Left ventricle myocardium superior (tissue), 1 donor: Measurements from ENCODE around the gene ARHGEF1. TPM values are rescaled to one million over a fixed set of nuclear protein-coding genes. Genes with fewer than 3 reads are reported as not detected.

Experiments
- ATAC-seq: fragments of 200-7000 bp; cut with Tn5 transposase; one replicate; pipeline ENCODE4 v1.9.1; 2020; ENCODE audit warnings: mild to moderate bottlenecking, moderate library complexity
- DNase-seq: peaks from one replicate; pipeline ENCODE4 v3.0.0-alpha.2; 2020
- intact Hi-C: fragments of 100-400 bp; cut with micrococcal nuclease; formaldehyde crosslinking; loops from one replicate; pipeline ENCODE4 v1.11.0; 2022
- total RNA-seq: library from RNA; stranded (reverse); fragmentation: NEBNext Ultra II Directional; extraction: Animal tissue kit (Norgen Biotek cat#: 25700); gene quantifications from one replicate; pipeline ENCODE4 v1.2.1, GENCODE V29; 2021
- donor health status: DM: no; HTN: yes; CAD: no; lungs with severe emphysema.

The ARHGEF1 gene
- total RNA-seq, 1 donor from 2014 or later = 26.9 TPM

DNA sequence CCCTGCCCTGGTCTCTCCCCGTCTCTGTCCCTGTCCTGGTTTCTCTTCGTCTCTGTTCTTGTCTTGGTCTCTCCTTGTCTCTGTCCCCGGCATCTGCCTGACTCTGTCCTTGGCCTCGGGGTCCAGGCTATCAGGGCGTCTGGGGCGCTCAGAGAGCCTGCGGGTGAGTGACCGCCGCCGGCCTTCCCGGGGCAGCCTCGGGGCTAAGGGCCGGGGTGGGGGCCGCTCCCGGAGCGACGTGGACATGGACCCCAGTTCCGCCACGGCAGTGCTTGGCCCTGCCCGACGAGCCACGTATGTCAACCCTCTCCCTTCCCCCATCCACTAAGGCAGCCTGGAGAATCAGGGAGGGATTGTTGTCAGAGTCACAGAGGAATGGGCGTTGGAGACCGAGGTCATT is 14.8 kb downstream of the ARHGEF1 start:
- intact Hi-C loops = no loop called here
- DNase-seq (no peak), ATAC-seq (no peak)

DNA sequence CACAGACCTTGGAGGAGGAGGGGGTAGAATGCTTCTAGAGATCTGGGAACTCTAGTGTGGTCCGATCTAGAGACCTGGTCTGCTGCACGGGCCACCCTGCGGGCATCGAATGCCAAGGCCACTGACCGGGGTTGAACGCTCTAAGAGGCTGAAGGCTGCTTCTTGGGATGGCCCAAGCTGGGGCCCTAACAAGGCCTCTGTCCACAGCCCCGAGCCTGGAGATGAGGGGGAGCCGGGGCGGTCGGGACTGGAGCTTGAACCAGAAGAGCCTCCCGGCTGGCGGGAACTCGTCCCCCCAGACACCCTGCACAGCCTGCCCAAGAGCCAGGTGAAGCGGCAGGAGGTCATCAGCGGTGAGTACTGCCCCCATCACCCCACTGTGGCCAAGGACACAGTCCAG is 15.3 kb downstream of the ARHGEF1 start:
- intact Hi-C loops = no loop called here
- ATAC-seq = no peak

DNA sequence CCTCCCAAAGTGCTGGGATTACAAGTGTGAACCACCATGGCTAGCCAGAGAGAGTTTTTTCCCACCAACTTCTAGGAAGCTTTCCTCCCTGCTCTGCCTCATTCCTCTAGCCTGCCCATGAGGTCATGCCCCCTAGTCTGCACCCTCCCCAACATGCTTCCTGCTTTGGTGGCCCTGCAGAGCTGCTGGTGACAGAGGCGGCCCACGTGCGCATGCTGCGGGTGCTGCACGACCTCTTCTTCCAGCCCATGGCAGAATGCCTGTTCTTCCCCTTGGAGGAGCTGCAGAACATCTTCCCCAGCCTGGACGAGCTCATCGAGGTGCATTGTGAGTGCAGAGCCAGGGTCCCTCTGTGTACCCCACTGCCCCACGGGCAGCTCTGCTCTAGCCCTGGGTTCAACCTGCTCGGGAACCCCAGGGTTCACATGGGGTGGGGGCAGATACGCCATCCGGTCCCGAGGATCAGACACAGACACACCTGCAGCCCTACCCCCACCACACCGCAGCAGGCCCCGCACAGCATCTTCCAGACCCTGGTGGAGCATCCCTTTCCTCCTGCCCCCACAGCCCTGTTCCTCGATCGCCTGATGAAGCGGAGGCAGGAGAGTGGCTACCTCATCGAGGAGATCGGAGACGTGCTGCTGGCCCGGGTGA is 18.9 kb downstream of the ARHGEF1 start:
- intact Hi-C loops = no loop called here
- ATAC-seq (no peak), DNase-seq (no peak)

More for the DNA sequence above, 15.3 kb downstream of the ARHGEF1 start:
- DNase-seq = no peak

DNA sequence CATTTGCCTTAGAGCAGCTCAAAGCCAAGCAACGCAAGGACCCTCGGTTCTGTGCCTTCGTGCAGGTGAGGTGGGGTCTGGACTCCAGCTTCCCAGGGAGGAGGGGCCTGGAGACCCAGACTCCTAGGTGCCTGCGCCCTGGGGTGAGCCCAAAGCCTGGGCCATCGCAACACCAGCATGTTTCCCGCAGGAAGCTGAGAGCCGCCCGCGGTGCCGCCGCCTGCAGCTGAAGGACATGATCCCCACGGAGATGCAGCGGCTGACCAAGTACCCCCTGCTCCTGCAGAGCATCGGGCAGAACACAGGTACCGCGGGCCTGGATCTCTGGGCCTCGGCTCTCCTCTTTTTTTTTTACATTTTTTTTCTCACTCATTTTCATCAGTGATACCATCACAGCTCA is 19.6 kb downstream of the ARHGEF1 start:
- intact Hi-C loops = no loop called here
- no peak for DNase-seq
- ATAC-seq = no peak

DNA sequence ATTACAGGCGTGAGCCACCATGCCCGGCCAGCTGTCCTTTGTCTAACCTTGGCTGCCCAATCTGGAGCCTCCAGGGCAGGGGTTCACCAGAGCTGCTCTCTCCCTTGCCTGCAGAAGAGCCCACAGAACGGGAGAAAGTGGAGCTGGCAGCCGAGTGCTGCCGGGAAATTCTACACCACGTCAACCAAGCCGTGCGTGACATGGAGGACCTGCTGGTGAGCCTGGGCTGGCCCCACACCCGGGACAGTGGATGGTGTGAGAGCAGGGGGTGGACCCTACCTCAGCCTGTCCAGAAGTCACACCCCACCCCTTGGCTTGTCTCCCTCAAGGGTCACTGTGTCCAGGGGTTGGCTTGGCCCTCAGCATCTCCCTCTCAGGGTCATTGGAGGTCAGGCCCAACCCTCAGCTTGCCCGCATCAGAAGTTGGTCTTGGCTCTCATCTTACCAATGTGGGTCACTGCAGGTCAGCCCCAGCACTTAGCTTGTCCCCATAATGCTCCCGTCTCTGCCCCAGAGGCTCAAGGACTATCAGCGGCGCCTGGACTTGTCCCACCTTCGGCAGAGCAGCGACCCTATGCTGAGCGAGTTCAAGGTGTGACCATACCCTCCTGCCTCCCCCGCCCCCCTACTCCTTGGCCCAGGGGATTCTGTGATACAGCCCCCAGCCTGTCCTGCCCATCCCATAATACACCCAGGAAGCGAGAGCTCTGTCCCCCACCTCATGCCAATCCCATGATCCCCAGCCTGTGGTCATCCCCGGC is 20.4 kb downstream of the ARHGEF1 start:
- ATAC-seq = no peak
- intact Hi-C loops = no loop called here
- no peak for DNase-seq

DNA sequence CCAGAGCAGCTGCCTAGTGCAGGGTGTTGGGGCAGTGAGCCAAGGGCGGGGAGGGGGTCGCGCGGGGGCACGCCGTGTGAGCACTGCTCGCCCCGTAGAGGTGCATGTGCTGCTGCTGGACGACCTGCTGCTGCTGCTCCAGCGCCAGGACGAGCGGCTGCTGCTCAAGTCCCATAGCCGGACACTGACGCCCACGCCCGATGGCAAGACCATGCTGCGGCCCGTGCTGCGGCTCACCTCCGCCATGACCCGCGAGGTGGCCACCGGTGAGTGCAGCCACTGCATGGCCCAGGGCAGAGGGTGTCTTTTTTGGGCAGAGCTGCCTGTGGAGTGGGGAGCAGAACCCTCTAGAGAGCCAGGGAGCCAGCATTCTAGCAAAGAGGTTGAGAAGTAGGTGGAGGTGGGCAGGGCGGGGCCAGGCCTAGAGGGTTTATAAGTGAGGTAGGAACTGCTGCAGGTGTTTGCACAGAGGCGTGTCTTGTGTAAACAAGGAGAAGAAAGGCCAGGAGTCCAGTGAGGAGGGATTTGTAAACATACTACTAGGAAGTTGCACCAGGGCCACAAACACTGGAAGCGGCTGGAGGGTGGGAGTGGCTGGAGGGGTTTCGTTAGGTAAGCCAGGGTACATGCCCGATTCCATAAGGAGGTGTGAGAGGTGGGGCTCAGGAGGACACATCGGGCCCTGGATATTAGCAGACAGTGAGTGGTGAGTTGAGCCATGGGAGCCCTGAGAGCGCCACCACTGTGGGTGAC is 21.3 kb downstream of the ARHGEF1 start:
- no peak for ATAC-seq
- DNase-seq = no peak
- intact Hi-C loops = no loop called here

DNA sequence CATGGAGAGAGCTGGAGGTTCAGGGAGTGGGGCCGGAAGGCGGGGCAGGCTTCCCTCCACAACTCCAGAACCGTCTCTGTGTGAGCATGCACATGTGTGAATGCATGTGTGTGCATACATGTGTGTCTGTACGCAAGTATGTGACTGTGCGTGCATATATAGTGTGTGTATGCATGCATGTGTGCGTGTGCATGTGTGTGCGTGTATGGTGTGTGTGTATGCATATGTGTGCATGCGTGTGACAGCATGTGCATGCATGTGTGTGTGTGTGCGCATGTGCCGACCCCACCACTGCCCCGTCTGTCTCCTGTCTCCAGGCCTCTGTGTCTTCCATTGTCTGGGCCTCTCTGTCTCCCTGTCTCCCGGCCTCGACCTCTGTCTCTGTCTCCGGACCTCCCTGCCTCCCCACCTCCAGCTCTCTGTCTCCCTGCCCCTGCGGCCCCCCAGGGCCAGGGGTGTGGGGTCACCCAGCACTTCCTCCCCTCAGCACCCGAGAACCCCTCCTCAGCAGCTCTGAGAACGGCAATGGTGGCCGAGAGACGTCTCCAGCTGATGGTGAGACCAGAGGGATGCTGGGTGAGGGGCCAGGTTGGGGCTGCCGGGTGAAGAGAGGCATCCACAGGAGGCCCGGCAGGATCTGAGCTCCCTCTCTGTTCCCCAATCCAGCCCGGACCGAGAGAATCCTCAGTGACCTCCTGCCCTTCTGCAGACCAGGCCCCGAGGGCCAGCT is 22.5 kb downstream of the ARHGEF1 start:
- intact Hi-C loops = no loop called here
- no peak for ATAC-seq
- no peak for DNase-seq

DNA sequence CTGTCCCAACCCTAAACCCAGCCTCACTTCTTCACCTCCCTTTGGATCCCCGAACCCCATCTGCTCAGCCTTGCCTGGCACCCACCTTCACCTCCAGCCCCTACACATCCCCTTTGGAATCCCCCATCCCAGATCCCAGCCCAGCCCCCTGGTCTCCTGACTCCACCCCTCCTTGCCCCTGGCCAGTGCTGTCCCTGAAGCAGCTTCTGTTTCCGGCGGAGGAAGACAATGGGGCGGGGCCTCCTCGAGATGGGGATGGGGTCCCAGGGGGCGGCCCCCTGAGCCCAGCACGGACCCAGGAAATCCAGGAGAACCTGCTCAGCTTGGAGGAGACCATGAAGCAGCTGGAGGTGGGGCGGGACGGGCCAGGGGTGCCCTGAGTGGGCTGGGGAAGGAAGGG is 23.3 kb downstream of the ARHGEF1 start:
- intact Hi-C loops = no loop called here
- no peak for ATAC-seq
- no peak for DNase-seq

DNA sequence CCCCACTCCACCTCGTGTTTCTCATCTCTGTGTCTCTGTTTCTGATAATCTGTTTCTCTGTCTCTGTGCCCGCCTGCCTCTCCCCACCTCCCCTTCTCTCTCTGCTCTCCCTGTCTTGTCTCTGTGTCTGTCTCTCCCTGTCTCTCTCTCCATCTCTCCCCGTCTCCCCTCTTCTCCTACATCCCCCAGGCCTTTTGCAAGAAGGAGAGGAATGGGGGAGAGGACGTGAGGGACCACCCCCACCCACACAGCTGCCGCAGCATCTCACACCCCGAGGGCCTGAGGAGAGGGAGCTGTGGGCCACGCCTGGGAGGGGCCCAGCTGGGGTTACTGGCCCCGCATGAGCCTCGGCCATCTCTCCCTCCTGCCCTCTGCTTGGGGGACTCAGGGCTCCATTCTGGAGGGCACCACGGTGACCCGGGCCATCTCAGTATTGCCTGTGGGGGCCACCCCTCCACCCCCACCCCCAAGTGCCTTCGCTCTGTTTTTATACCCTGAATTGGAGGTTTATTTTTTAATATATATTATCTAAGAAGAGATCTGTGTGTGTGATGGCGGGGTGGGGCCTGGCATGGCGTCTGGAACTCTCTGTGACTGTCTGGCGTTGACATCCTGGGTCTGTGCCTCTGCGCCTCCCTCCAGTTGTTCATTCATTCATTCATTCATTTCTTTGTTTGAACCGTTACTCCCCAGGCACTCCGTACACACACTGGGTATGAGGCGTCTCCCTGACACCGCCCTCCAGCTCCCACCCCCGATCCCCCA is 24.1 kb downstream of the ARHGEF1 start:
- DNase-seq (no peak), ATAC-seq (no peak)
- intact Hi-C loops = no loop called here

DNA sequence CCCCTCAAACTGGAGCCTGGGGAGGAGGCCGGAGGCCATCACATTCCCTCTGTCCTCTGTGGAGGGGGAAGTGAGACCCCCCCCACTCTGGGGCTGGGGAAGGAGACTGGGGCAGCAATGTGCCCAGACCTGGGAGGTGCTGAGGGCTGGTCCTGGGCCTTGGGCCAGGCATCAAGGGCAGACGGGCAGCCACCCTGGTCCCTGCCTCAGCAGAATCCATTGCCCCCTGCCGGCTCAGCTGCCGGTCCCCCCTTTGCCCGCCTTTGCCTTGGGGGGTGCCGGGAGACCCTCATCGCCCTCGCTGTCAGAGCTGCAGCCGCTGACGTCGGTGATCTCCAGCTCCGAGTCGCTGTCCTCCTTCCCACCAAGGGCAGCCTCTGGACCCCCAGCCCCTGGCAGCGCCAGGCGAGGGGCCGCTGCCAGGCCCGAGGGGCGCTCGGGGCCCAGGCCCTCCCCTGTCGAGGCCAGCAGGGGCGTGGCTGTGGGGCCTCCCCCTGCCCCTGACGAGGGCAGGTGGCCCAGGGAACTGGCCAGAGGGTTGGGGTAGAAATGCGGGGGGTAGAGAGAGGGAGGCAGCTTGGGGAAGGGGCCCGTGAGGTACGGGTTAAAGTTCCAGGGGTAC is 25.1 kb downstream of the ARHGEF1 start:
- ATAC-seq (no peak), DNase-seq (no peak)
- intact Hi-C loops = no loop called here

DNA sequence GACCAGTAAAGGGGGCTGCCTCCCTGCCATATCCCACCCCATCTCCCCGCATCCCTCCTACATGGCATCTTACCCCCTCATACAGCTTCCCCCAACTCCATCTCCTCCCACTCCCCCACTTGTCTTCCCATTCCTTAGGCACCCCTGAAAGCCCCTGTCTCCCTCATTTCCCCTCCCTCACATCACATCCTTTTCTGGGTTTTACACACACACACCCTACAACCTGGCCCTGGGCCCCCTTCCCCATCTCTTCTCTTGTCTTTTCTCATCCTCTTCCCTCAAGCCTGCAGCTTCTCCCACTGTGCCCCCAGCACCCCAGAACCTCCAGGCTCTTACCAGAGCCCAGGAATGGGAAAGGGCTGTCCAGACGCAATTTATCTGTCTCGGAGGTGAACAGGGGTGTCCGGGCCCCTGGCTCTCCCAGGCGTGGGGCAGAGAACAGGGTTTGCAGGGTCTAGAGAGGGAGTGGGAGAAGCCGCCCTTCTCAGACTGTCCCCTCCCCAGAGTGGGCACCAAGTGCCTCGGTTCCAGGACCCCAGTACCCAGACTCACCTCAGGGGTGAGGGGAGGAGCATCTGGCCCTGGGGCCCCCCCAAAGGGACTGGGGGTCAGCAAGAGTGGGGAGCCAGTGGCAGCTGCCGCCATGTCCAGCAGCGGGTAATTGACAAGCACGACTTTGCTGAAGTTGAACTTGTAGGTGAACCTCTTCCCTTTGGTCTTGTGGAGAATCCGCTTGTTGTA is 25.9 kb downstream of the ARHGEF1 start:
- intact Hi-C loops = no loop called here
- no peak for ATAC-seq
- no peak for DNase-seq

DNA sequence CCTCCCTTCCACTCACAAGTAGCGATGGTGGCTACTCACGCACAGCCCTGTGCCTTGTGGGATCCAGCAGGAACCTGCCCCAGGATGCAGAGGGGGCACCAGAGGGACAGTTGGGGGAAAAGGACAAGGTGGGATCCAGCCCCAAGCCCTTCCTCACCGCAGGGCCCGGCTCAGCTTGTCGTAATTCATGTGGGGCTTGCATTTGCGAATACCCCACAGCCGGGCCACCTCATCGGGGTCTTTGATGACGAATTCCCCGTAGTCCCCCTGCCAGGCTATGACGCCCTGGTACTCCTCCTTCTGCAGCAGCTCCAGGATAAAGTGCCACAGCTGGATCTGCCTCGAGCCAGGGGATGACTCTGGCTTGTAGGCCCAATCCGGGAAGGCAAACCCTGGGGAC is 26.7 kb downstream of the ARHGEF1 start:
- DNase-seq = no peak
- ATAC-seq = no peak

DNA sequence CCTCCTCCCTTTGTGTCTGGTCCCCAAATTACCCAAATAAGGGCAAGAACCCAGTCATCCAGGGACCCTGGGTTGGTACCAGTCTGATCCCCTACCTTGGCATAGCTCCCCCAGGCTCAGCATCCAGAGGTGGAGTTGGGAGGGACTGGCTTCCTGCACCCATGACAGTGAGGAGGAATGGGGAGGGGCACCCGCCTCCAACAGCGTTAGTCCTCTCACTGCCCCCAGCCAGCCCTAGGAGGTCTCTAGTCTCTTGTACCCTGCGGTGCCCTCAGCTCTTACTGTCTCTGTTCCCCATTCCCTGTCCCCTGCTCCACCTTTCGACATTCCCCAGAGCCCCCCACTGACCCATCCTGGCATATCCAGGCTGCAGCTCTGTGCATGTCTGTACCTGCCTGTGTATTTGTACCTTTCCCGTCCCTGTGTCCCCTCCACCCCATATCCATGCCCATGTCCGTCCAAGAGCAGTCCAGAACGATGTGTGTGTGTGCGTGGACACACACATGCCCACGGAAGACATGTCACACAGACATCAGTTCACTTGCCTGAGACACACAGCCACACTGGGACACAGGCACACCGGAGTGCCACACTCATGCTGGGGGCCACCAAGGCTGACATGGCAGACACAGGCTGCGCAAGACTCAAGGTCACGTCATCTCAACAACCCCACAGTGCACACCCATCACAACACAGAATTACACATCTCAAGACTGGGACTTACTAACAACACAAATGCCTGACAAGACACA is 27.4 kb downstream of the ARHGEF1 start:
- no peak for DNase-seq
- intact Hi-C loops = no loop called here
- ATAC-seq = no peak

More for the DNA sequence above, 26.7 kb downstream of the ARHGEF1 start:
- intact Hi-C loops = no loop called here

DNA sequence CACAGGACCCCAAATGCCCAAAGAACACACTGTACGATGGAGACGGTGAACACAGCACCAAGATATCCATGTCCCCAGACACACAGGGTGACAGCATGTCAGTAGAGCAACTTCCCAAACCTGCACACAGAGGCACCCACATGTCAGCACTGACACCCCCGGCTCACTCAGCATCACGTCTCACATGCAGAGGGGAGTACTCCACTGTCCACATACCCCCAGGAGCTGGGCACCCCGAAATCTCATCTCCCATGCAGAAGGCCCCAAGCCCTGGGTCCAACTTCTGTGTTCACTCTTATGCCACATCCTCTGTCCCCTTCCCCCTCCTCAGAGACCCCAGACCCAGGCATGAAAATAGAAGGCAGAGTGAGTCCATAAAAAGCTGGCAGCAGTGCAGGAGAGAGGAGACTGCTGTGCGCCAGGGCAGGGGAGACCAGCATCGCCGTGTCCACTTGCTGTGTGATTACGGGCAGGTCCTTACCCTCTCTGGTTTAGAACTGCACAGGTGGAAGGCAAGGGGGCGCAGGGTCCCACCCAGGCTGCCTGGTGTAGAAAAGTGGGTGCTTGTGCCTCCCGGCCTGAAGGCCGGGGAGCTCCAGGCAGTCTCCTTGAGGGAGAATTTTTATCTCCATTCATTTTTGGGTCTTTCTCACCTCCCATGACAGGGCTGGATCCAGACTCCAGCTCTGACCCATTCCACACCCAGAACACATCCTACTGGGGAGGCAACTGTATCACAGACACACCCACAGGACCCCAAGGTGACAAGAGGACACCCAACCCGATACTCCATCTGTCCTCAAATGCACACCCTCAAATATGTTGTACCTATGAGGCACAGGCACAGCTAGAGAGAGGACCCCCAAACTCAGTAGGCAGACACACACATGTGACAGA is 28.3 kb downstream of the ARHGEF1 start:
- no peak for ATAC-seq
- DNase-seq = no peak
- intact Hi-C loops = no loop called here

DNA sequence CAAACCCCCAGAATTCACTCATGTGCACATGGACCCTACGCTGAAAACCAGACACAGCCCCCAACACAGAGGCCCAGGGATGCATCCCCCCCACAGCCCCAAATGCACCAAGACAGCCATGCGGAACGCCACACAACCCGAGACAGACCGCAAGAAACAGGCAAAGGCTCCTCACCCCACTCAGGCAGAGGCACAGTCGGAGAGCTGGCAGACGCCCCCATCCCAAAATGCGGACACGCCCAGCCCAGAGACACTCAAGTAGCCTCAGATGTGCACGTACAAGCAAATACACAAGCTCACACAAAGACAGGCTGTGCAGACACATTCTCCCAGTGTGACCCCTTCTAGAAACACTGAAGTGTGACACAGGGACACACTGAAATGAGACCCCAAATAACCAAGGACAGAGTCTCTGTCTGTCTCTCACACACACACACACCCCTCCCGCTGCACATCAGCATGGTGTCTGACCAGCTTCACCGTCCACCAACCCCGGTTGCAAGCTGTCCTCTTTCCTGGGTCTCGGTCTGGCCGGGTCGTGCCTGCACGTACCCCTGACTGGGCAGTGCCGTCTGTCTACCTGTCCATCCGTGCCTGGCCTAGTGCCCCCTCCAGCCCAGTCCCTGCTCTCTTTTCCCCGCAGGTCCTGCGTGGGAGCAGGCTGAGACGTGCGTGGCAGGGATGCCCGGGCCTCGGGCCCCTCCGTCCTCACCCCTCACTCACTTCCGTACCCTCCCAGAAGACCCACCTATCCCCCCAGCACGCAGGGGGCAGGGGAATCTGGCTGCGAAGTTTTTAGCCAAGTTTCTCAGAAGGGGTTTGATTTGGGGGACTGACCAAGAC is 29.1 kb downstream of the ARHGEF1 start:
- intact Hi-C loops = no loop called here
- ATAC-seq (no peak), DNase-seq (no peak)
